DND-41 (cell line): ENCODE data around the gene MAP2.
A peak's percentile ranks its signal among the peaks of the same experiment; 100 is the strongest.

Experiments used
- ATAC-seq: fragments of 200-7000 bp; cut with Tn5 transposase; 3 replicates; pipeline ENCODE4 v1.9.1; 2021; ENCODE audit warnings: low read depth; ENCODE audit not compliant: insufficient read depth
- DNase-seq: peaks from one replicate; pipeline ENCODE4 v3.0.0-alpha.2; 2020
- H2AFZ ChIP-seq: 2 replicates; pipeline ENCODE4 v1.6.0; 2012; ENCODE audit warnings: low read depth, low read length
- H3K27ac ChIP-seq: 2 replicates; pipeline ENCODE4 v1.5.1; 2012; ENCODE audit warnings: low read length, inconsistent platforms
- H3K27me3 ChIP-seq: fragments of 200-600 bp; sonication (generic); 2 replicates; pipeline ENCODE4 v1.6.0; 2012; ENCODE audit warnings: low read length, mild to moderate bottlenecking, inconsistent platforms; ENCODE audit not compliant: insufficient read depth, poor library complexity
- H3K36me3 ChIP-seq: 2 replicates; pipeline ENCODE4 v1.5.1; 2012; ENCODE audit warnings: low read length, inconsistent platforms; ENCODE audit not compliant: insufficient read depth
- H3K4me1 ChIP-seq: 2 replicates; pipeline ENCODE4 v1.5.1; 2012; ENCODE audit warnings: mild to moderate bottlenecking, low read length; ENCODE audit not compliant: insufficient read depth
- H3K4me2 ChIP-seq: 2 replicates; pipeline ENCODE4 v1.6.0; 2012; ENCODE audit warnings: mild to moderate bottlenecking, moderate library complexity, low read length, inconsistent platforms; ENCODE audit not compliant: insufficient read depth
- H3K4me3 ChIP-seq, 2 experiments: fragments of 200-600 bp in 1 of 2; shearing (Covaris generic) in 1 of 2; 2 replicates each; pipeline ENCODE4 v1.5.1; 2012 to 2016; ENCODE audit warnings: inconsistent platforms in 2 of 2, low read length in 2 of 2, mild to moderate bottlenecking in 2 of 2, low read depth in 1 of 2, moderate library complexity in 1 of 2
- H3K79me2 ChIP-seq: 2 replicates; pipeline ENCODE4 v1.6.0; 2012; ENCODE audit warnings: low read length, inconsistent platforms; ENCODE audit not compliant: insufficient read depth
- H3K9ac ChIP-seq: 2 replicates; pipeline ENCODE4 v1.6.0; 2012; ENCODE audit warnings: low read depth, mild to moderate bottlenecking, inconsistent platforms, low read length, moderate library complexity
- H3K9me3 ChIP-seq: 2 replicates; pipeline ENCODE4 v1.5.1; 2012; ENCODE audit warnings: low read length, moderate library complexity, mild to moderate bottlenecking, inconsistent platforms; ENCODE audit not compliant: insufficient read depth, severe bottlenecking
- H4K20me1 ChIP-seq: 2 replicates; pipeline ENCODE4 v1.6.0; 2012; ENCODE audit warnings: low read length; ENCODE audit not compliant: insufficient read depth
- CTCF ChIP-seq: IDR thresholded peaks from 2 replicates; pipeline ENCODE4 v1.5.1; 2012; ENCODE audit warnings: borderline replicate concordance, low read length, moderate library complexity, mild to moderate bottlenecking; ENCODE audit not compliant: poor library complexity, severe bottlenecking; ENCODE audit errors: extremely low read depth
- EZH2 ChIP-seq: IDR thresholded peaks from 3 replicates; pipeline ENCODE4 v1.6.1; 2012; ENCODE audit warnings: borderline replicate concordance, low read depth, mild to moderate bottlenecking, moderate library complexity, low read length, inconsistent platforms; ENCODE audit not compliant: severe bottlenecking

The MAP2 gene

GRCh38 chr2:209525834-209526281 lies 102.0 kb downstream of the MAP2 start:
- Histone ChIP-seq H3K27me3 (no peaks in the 10 kb centered on the region), H3K9ac (no peak overlapping the region), H3K9me3 (no peaks in the 10 kb centered on the region), H4K20me1 (no peaks in the 10 kb centered on the region), H2AFZ (no peak overlapping the region), H3K4me2 (peak overlapping the region; percentile 2; the same call in 1 of the 2 replicates), H3K36me3 (no peaks in the 10 kb centered on the region), H3K79me2 (no peaks in the 10 kb centered on the region), H3K4me3 (no peak overlapping the region), H3K4me1 (peaks cover 18% of the 10 kb centered on the region), H3K27ac (no peak overlapping the region)
- DNase-seq (no peak), ATAC-seq (peak; percentile 69)
- TF ChIP-seq EZH2 (no peak), CTCF (no peak)

GRCh38 chr2:209526561-209526960 lies 102.7 kb downstream of the MAP2 start:
- no peaks in the 10 kb centered on the region for H3K36me3 ChIP-seq
- H3K4me1 ChIP-seq: peaks cover 18% of the 10 kb centered on the region
- H3K27me3 ChIP-seq: no peaks in the 10 kb centered on the region
- ATAC-seq: no peak
- no peaks in the 10 kb centered on the region for H3K79me2 ChIP-seq
- no peaks in the 10 kb centered on the region for H4K20me1 ChIP-seq
- H3K4me3 ChIP-seq: no peak overlapping the region
- no peak overlapping the region for H3K4me2 ChIP-seq
- TF ChIP-seq EZH2 (no peak), CTCF (no peak)
- no peak overlapping the region for H3K9ac ChIP-seq
- no peak for DNase-seq
- no peak overlapping the region for H2AFZ ChIP-seq
- H3K27ac ChIP-seq: no peak overlapping the region
- no peaks in the 10 kb centered on the region for H3K9me3 ChIP-seq

- Histone ChIP-seq H3K9ac (no peak overlapping the region), H3K9me3 (no peaks in the 10 kb centered on the region), H2AFZ (no peak overlapping the region), H3K4me3 (no peak overlapping the region), H3K4me2 (no peak overlapping the region), H4K20me1 (no peaks in the 10 kb centered on the region), H3K4me1 (peaks cover 18% of the 10 kb centered on the region), H3K79me2 (no peaks in the 10 kb centered on the region), H3K36me3 (no peaks in the 10 kb centered on the region), H3K27ac (no peak overlapping the region), H3K27me3 (no peaks in the 10 kb centered on the region)
- ATAC-seq (no peak), DNase-seq (no peak)
- TF ChIP-seq EZH2 (no peak), CTCF (no peak)
Observed at GRCh38 chr2:209529579-209529978, 105.7 kb downstream of the MAP2 start.

GRCh38 chr2:209532321-209532720 lies 108.5 kb downstream of the MAP2 start:
- H3K79me2 ChIP-seq: no peaks in the 10 kb centered on the region
- no peaks in the 10 kb centered on the region for H4K20me1 ChIP-seq
- no peaks in the 10 kb centered on the region for H3K4me1 ChIP-seq
- no peaks in the 10 kb centered on the region for H3K9me3 ChIP-seq
- H3K36me3 ChIP-seq: no peaks in the 10 kb centered on the region
- H2AFZ ChIP-seq: no peak overlapping the region
- TF ChIP-seq EZH2 (no peak), CTCF (no peak)
- DNase-seq: no peak
- H3K4me2 ChIP-seq: no peak overlapping the region
- H3K9ac ChIP-seq: no peak overlapping the region
- H3K4me3 ChIP-seq: no peak overlapping the region
- H3K27me3 ChIP-seq: no peaks in the 10 kb centered on the region
- no peak for ATAC-seq
- H3K27ac ChIP-seq: no peak overlapping the region
